ENCODE results near the gene URB2.
"Not testable (repeated sequence)": the region's sequence is repeated elsewhere in the genome, so short reads cannot be mapped to it uniquely, and the experiment has no call there.

URB2 gene

DNA sequence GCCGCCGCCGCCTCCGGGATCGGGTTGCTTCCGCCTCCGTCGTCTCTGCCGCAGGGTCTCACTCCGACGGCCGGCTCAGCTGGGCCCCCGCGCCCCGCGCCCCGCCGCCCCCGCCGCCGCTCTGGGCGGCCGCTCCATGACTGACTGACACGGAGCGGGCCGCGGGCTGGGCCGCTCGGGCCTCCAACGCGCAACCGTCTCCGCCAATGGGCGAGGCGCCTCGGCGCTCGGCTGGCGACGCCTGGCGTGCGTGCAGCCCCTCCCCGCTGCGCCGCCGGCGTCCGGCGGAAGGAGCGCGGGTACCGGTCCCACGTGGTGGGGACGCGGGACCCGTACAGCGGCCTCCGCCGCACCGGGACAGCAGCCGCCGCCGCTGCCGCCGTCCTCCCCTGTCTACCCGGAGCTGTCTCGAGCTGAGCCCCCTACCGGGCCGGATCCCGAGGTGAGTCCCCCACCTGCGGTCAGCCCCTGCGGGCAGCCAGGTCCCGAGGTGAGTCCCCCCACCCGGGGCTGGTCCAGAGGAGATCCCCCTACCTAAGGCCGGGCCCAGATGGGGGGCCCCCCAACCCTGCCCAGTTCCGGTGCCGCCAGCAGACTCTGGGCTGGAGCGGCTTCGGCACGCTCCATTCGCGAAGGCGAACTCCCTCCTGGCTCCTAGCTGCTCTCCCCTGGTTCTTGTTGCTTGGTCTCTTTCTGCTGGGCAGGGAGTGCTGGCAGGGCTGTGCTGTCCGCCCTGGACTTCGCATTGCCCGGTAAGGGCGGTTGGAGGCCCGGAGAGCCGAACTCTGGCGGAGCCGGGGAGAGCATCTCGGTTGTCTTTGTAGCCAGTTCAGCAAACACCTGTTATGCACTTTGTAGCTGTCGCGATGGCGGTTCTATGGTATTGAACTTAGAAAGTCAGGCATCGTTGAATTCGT, at the start of gene URB2, which contains the start of gene TAF5L:
TSS of gene URB2 (plus strand) at position 333 of the 917 bp plus-strand sequence. CDS start 1,387 bp downstream, outside the sequence.
TSS of gene TAF5L (minus strand) at position 208 of the 917 bp plus-strand sequence. CDS start 11,640 bp downstream, outside the sequence.
- DNase-seq (ENCODE audit: low read depth): peak; percentile 77

DNA sequence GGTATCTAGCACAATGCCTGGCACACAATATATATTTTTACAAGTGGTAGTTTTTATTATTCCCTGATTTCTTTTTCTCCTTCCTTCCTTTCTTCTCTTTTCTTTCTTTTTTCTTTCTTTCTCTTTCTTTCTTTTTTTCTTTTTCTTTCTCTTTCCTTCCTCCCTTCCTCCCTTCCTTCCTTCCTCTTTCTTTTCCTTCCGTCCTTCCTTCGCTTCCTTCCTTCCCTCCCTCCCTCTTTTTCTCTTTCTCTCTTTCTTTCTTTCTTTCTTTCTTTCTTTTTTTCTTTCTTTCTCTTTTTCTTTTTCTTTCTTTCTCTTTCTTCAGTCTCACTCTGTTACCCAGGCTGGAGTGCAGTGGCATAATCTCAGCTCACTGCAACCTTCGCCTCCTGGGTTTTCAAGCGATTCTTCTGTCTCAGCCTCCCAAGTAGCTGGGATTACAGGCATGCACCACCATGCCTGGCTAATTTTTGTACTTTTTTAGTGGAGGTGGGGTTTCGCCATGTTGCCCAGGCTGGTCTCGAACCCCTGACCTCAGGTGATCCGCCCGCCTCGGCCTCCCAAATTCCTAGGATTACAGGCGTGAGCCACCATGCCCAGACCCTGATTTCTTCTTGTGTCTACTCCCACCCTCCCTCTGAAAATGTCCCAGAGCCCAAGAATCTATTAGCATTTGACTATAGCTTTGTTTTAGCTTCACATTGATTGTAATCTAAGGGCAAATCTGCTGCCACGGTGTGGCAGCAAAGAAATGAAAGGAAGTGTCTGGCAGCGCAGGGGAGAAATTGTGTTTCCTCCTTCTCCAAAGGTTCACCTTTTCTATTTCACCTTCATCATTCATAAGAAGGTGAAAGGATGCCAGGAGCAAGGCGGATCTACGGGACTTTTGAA, 47.6 kb upstream of the URB2 start:
- no peak for DNase-seq (ENCODE audit: low read depth)

DNA sequence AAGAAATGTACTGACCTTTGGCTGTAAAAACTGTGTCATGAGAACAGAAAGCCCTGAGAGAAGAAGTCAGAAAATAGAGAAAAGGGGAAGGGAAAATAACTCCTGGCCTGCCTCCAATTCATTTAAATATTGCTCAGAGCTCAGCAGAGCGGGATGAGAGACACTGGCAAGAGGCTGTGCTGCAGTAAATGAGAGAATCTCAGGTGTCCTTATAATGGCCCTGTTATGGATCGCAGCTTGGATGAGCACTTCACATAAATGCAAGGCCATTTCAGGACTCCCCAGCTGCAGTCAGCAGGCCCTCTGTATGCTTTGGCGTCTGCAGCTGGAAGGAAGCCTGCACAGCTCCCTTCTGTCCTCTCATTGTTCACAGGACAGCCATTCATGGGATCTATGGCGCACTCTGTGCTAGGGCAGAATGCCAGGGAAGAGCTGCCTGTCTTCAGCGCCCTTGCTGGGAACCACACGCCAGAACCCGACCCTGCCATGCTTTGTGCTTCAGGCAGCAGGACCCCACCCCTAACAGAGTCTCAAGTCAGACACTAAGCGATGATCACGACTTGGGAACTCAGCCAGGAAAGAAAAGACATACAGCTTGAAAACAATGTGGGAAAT, 46.9 kb upstream of the URB2 start:
- DNase-seq (ENCODE audit: low read depth): no peak

DNA sequence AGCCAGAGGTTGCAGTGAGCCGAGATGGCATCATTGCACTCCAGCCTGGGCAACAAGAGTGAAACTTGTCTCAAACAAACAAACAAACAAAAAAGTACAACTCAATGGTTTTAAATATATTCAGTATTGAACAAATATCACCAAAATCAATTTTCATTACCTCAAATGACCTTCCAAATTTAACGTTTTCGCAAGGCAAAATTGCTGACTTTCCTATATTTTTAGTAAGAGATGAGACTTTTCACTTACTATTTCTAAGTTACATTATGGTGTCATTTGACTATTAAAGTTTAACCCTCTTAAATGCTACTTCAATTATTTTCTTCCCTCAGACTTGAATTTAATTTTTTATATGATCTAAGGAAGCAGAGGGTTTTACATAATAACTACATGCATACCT, 44.6 kb upstream of the URB2 start:
- no peak for DNase-seq (ENCODE audit: low read depth)

DNA sequence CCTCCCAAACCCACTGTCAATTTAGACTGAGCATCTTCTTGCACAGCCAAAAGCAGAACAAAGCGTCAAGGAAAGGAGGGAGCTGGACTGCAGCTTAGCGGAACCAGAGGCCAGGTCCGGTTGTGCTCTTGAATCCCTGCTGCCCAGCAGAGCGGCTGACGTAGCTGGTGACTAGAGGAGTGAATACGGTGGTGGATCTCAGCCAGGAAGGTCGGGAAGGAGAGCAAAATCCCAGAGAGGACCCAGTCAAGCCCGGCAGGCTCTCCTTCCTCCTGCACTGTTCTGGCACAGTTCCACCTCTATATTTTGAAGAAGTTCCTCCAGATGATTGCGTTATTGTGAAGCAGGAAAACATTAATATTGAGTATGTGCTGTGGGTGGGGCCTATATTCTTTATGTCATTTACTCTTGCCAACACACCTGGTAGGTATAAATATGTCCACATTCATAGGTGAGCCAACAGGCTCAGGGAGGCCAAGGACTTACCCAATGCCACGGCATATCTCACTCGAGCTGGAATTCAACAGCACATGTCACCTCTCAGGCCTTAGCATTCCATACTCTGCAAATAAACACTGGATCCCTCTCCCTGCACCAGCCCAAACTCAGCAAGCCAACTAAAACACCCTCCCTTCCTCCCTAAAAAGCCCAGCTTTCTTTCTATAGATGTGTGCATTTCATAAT, 43.9 kb upstream of the URB2 start:
- no peak for DNase-seq (ENCODE audit: low read depth)

DNA sequence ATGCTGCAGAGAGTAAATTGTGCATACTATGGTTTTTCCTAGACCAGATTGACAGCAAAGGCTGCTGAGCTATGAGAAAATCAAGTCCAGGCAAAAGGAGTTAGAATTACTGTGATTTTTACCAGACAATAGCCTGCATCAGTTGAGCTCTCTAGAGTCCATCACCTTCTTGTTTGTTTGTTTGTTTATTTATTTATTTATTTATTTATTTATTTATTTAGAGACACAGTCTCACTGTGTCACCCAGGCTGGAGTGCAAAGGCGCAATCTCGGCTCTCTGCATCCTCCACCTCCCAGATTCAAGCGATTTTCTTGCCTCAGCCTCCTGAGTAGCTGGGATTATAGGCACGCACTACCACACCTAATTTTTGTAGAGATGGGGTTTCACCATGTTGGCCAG, 43.3 kb upstream of the URB2 start:
- DNase-seq (ENCODE audit: low read depth): no peak

DNA sequence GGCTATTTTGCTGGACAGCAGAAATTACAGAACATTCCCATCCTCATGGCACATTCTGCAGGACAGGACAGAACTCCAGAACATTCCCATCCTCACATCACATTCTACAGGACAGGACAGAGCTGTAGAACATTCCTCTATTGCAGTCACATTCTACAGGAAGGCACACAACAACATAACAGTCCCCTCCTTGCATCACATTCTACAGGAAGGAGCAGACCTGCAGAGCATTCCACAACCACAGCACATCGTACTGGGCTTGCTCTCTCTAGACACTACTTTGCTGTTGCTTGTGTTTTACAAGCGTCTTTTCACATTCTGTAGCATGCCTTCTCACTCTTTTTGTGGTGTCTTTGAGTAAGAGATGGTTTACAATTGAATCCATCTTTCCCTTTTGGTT, 40.7 kb upstream of the URB2 start:
- DNase-seq (ENCODE audit: low read depth): no peak

DNA sequence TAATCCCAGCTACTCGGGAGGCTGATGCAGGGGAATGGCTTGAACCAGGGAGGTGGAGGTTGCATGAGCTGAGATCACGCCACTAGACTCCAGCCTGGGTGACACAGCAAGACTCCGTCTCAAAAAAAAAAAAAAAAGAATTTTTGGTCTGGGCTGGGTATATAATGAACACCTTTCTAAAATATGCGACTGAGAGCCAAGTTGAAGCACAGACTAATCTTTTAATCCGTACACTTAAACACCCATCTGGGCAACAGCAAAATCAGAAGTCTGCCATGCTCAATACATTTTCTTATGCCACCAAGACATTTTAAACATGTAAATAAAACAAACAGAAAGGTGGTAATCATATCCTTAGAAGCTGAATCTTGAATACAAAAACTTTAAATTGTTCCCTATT, 35.9 kb upstream of the URB2 start:
- no peak for DNase-seq (ENCODE audit: low read depth)

DNA sequence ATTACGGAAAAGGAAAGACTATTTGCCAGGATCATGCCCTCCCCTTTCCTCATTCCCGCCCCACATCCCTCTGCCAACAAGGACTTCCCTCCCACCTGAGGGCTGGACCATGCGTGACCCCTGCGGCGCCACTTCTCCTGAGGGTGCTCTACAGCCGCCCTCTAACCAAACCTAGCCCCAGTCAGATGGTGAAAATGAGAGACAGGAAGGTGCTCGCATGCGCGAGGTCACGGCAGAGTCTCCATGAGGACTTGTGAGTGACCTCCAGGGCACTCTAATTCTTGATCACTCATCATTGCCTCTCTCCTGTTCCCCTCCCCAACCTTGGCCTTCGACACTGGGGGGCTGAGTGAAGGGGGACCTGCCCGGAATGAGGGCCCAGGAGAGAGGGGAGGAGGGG, 32.2 kb upstream of the URB2 start:
- no peak for DNase-seq (ENCODE audit: low read depth)

DNA sequence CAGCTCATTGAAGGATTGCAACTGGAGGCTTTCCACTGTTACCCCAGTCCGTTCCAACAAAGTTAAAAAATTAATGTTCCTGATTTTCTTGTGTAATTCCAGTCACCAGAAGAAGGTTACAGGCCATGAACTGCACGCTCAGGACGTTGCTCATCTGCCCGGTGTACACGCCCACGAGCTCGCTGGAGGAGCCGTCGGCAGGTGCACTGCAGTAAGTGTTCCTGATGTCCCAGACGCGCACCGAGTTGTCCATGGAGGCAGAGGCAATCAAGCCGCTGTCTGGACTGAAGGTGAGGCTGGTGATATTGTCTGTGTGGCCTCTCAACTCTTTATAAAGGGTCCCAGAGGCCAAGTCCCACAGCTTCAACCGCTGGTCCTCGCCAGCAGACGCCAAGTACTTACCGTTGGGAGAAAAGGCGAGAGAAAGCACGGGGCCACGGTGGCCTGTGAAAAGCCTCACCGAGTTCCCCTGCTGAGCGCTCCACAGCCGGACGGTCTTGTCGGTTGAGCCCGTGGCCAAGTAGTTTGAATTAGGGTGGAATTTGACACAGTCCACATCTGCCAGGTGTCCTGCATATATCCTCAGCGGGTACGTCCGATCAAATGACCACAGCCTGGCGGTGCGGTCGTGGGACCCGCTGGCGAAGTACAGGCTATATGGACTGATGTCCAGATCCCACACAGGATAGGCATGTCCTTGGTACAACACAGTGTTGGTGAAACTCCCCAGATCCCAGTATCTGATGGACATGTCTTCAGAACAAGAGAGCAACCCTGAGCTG, 31.6 kb upstream of the URB2 start:
- no peak for DNase-seq (ENCODE audit: low read depth)

DNA sequence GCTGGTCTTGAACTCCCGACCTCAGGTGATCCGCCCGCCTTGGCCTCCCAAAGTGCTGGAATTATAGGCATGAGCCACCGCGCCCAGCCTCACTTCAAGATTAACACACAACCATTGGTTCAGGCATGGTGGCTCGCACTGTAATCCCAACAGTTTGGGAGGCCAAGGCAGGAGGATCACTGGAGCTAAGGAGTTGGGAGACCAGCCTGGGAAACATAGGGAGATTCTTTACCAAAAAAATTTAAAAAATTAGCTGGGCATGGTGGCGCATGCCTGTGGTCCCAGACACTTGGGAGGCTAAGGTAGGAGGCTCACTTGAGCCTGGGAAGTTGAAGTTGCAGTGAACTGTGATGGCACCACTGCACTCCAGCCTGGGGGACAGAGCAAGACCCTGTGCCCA, 30.2 kb upstream of the URB2 start:
- DNase-seq (ENCODE audit: low read depth): not testable (repeated sequence)

DNA sequence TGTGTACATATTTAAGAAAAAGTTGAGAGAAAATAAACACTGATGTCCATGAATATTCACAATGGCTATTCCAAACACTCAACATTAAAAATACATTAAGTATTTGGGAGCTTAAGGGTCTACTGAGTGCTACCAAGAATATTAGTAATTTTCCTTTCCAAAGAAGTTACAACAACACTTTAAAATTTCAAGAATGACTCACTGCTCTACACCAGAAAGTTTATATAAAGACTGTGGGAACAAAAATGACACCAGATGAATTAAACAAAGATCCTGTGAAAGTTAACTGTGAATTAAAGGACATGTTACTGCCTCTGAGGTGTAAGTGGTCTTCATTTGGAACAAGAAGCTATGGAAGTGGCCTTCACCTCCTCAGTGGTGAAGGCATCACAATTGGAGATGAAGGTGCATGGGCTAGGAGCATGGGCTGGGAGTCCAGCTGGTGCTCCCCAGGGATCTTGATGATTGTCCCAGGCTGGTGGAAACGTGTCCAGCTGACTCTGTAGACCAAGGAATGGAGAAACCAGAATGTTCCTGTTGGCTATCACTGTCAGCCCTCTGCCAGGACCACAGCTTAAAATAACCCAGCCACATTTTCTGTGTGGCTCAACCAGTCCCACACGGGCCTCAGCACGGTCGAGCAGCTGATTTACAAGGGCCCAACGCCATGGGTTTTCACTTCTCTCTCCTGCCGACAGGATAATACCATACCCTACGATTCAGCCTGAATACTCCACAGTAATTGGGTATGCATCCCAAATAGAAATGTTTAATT, 28.9 kb upstream of the URB2 start:
- DNase-seq (ENCODE audit: low read depth): no peak

DNA sequence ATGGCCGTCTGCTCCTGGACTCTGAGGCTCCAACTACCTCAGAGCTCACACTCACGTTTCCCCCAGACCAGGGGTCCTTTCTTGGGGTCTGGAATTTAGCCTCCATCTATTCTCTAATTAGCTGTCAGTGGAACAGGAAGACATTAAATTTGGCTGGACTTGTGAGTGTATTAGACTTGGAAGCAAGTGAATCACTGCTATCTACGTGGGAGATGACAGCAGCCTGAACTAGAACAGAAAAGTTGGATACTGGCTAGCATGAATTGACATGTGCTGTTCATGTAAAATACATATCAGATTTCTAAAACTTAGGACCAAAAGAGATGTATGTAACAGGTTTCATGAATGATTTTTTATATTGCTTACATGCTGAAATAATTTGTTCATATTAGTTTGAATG, 28.2 kb upstream of the URB2 start:
- no peak for DNase-seq (ENCODE audit: low read depth)

DNA sequence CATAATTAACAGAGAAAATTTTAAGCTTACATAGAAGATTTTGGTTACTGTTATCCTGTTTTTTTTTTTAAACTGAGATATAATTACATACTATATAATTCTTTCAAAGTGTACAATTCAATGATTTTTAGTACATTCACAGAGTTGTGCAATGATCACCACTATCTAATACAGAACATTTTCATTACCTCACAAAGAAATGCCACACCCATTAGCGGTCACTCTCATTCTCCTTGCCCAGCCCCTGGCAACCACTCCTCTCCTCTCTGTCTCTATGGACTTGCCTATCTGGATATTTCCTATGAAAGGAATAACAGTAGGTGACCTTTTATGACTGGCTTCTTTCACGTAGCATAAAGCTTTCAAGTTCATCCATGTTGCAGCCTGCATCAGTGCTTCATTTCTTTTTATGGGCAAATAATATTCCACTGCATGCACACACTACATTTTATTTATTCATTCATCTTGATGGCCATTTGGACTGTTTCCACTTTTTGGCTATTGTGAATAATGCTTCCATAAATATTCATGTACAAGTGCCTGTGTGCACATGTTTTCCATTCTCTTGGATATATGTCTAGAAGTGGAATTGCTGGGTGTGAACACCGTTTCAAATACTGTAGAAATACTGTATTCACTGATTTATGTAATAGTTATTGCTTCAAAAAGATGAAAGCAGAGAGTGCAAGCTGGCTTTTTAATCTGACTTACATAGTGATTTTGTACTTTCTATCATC, 26.7 kb upstream of the URB2 start:
- DNase-seq (ENCODE audit: low read depth): no peak

DNA sequence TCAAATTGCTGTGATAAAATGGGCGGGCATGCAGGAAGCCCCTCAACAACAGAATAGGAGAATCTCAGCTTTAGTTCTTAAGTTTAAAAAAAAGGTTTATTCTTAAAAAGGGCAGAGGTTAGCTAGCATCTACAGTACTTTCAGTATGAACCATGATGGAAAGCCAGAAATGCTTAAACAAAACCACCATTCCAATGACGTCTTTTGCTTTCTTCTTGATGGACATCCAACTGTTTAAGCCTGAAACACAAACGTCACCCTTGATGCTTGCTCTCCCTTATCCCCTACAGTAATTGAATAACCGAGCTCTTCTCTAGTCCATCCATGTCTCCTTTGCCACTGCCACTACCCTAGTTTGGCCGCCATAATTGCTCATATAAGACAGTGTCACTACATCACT, 25.8 kb upstream of the URB2 start:
- DNase-seq (ENCODE audit: low read depth): no peak

DNA sequence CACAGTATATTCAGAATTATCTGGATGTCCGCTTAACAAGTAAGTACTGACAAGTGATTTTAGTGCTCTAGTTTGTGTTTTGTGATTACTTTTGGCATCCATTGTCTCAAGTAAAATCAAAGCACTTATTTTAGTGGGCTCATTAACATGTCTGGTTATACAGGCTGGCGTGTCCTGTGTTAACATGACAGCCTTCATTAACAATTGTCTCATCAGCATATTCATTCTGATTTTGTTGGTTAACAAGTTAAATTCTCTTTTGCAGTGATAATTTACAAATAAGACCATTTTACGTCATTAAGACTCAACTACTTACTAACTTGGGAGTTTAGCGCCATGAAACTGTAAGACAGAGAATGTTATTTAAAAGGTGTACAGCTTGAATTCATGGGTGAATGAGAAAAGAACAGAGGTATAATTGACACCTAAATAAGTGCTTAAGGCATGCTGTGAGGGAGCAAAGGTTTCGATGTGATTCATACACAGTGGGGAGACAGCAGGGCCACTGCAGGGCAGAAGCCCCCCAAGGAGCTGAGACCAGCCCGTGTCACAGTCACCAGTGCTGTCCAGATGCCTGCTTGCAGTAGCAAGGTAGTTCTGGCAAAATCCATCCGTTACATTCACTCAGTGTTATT, 22.6 kb upstream of the URB2 start:
- DNase-seq (ENCODE audit: low read depth): no peak

DNA sequence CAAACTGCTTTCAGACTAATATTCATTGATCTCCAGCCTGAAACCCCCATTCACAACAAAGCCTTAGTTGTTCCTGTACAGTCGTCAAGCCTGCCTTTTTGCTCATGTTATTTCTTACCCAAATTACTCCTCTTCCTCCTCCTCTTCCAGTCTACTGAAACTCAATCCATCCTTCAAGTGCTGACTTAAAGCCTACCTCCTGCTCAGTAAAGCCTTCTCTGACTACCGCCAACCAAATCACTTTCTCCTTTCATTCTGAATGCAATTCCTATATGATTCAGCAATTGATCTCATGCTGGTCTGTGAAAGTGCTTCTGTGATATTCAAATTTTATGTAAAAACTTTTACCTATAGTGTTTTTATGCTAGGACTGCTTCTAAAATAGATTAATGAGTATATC, 18.7 kb upstream of the URB2 start:
- DNase-seq (ENCODE audit: low read depth): no peak

DNA sequence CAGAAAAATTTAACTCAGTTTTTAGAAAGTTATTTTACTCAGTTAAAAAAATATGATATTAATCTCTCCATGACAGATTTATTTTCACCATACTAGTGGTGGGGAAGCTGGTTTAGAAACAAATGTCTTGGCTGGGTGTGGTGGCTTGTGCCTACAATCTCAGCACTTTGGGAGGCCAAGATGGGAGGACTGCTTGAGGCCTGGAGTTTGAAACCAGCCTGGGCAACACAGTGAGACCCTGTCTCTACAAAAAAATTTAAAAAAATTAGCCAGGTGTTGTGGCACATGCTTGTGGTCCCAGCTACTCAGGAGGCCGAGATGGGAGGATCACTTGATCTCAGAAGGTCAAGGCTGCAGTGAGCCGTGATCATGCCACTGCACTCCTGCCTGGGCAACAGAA, 17.5 kb upstream of the URB2 start:
- DNase-seq (ENCODE audit: low read depth): no peak

DNA sequence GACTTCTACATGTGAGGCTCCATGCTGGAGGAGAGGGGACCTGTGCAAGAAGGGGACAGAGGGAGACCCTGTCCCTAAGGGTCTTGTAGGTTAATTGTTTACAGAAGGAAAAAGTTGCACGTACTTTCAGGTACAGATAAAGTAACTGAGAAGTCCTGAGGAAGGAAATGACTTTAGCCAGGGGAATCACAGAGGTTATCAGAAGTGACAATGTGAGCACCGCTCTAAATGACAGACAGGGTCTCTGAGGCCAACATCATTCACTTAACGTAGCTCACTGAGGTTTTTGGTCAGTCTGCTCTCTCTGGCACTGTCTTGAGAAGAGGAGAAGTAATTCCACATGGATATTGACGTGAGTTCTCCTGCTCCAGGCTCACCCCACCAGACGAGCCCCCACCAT, 12.1 kb upstream of the URB2 start:
- DNase-seq (ENCODE audit: low read depth): no peak
